GM13977 (cell line): Measurements from ENCODE around the gene TIGD3.

Source experiments
- DNase-seq: peaks from one replicate; pipeline ENCODE4 v3.0.0; 2012; ENCODE audit warnings: low spot score
- CTCF ChIP-seq: IDR thresholded peaks from 2 replicates; pipeline ENCODE4 v1.5.1; 2012; ENCODE audit warnings: mild to moderate bottlenecking, control low read depth; ENCODE audit not compliant: insufficient read depth; ENCODE audit errors: extremely low read depth, missing control alignments
- in situ Hi-C: fragments of 300-500 bp; cut with MboI; formaldehyde crosslinking; loops from one replicate; pipeline ENCODE4 v1.12.0; 2022; ENCODE audit warnings: low sequenced_read_pairs, low pct_unique_long_range_greater_than_20kb, mixed read lengths, inconsistent platforms; ENCODE audit not compliant: unreplicated experiment

TIGD3 gene

DNA sequence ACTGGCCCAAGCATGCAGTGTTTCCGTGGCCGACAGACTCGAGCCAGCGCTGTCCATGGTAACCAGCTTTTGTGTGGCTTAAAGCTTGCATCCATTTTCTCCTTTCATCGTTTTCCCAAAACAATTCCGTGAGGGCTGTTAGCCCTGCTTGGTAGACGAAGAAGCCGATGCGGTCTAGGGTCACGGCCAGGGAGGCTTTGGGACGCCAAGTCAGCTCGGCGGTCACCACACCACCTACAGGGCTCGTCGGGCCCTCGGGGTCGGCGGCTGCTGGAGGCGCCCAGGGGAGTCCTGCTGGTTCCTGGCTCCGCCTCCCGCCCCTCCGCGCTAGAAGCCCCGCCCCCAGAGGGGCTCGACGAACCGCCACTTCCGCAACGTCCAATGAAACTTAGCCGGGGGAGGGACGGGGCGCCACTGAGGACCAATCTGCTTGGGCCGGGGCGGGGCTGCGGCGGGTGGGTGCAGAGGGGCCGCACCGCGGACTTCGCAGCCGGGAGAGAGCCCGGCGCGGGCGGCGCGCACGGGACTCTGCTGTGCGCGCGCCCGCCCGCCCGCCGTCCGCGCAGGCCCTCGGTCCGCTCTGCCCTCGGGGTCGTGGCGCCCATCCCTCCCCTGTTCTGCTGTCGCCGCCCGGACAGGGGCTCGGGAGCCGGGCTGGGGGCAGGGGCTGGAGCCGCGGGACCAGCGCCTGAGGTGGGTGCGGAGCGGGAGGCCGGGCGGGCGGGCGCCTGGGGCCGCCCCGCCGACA, at the start of gene TIGD3:
Gene TIGD3 (plus strand): TSS at position 487 of the 748 bp plus-strand sequence. CDS start 1,058 bp downstream, outside the sequence.
- in situ Hi-C loops, result no loop called here
- peak; percentile 99 for DNase-seq
- no peak for TF ChIP-seq CTCF

DNA sequence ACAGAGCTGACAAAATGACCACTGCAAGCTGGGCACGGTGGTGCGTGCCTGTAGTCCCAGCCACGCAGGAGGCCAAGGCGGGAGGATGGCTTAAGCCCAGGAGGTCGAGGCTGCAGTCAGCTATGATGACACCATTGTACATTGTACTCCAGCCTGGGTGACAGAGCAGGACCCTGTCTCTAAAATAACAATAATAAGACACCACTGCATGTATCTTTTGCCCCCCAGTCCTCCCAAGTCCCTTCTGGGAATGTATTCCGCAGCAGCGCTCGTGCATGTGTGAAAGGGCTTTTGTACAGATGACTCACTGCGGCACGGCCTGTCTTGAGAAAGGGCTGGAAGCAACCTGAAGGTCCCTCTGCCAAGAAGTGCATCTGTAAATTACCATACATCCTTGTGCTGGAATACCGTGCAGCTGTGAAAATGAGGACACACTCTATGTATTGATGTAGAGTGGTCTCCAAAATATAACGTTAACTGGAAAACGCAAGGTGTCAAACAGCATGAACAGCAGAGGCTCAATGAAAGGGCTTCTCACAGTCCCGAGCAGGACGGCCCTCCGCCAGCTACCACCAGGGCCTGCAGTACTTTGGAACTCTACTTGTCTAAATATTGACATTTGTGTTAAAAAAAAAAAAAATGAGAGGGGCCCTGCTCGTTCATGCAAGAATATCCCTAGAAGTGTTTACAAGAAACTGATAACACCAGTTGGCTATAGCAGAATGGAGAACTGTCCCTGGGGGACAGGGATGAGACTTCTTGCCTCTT, 48.9 kb upstream of the TIGD3 start:
- TF ChIP-seq CTCF, result no peak
- DNase-seq, result no peak
- in situ Hi-C loops, result no loop called here

- in situ Hi-C loops, result no loop called here
- TF ChIP-seq CTCF, result no peak
- DNase-seq, result no peak
Measured at GRCh38 chr11:65307298-65308229, 47.0 kb upstream of the TIGD3 start.

DNA sequence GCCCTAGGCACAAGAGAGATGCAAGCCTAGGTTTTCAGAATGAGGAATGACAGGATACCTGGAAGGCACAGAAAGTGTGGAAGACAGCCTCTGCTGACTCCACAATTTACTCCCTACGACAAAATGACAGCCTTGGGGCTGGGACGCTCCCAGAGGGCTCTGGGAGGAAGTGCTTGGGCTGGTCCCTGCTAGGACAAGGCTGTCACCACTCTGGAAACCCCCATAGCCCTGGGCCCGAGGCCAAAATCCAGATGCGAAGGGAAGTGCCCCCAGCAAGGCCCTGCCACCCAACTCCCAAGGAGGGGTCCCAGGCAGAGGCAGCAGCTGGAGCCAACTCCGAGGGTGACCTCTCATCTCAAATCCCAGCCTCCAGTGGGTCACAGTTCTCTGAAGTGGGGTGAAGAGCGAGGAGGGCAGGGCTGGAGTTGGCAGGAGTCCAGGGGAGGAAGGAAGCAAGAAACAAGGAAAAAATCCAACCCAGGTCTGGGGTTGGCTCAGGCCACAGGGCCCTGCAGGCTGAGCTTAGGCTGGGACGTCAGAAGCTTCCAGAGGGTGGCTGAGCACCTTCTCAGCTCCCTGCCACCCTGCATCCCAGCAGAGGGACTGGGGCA, 46.2 kb upstream of the TIGD3 start:
- no peak for DNase-seq
- in situ Hi-C loops, result no loop called here
- TF ChIP-seq CTCF, result no peak

DNA sequence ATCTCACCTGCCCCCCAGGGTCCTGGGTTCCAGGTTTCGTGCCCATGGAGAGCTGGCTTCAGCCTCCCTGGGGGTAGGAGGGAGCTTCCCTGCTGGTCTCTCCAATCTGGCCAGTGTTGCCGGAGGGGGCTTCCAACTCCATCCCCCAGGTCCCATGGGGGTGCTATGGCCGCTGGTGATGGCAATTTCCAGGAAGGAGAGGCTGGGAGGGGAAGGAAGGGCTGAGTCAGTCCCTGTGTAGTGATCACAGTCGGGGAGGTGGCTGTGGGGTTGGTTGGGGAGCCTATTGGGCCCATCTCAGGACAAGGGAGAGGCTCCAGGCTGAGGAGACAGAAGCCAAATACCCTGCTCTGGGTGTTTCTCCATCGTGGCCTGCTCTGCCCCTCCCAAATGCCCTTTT, 45.5 kb upstream of the TIGD3 start:
- in situ Hi-C loops, result no loop called here

More for the DNA sequence above, 45.5 kb upstream of the TIGD3 start:
- no peak for TF ChIP-seq CTCF
- DNase-seq, result no peak
